Suprapubic skin (tissue), 3 donors: ENCODE results near the gene LIPJ.

Experiments used
- POLR2AphosphoS5 ChIP-seq, 3 donors: sonication (generic); formaldehyde crosslinking; IDR thresholded peaks; one replicate each; pipeline ENCODE4 v1.6.1; 2017; ENCODE audit warnings: antibody characterized with exemption in 3 of 3
- TF ChIP-seq, protein P1 (sequence below), 2 donors: fragments of 200-600 bp in 1 of 2; fragments of 450-650 bp in 1 of 2; sonication (generic) in 1 of 2; IDR thresholded peaks; one replicate each; pipeline ENCODE4 v1.5.1; 2016 to 2019; ENCODE audit warnings: antibody characterized with exemption in 2 of 2, mild to moderate bottlenecking in 1 of 2, moderate library complexity in 1 of 2

DNA sequence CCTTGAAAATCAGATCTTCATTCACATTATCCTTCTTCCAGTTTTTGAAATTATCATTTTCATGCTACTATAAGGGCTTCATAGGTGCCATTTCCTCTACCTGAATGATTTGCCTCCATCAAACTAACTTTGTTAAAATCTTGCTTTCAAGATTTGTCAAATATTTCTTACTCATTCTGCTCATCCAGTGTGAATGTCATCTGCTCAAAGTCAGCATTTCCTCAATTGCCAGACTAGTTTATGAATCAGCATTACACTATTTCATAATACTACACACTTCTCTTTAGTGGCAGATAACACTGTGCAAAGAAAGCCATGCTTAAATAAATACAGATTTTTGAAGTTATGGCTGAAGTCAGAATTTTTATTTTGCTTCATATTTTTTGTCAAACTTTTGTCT lies 56.4 kb downstream of the LIPJ start:
- TF ChIP-seq POLR2AphosphoS5 (IDR thresholded peaks at IDR 0.05) = no peak
- TF ChIP-seq, protein P1, sequence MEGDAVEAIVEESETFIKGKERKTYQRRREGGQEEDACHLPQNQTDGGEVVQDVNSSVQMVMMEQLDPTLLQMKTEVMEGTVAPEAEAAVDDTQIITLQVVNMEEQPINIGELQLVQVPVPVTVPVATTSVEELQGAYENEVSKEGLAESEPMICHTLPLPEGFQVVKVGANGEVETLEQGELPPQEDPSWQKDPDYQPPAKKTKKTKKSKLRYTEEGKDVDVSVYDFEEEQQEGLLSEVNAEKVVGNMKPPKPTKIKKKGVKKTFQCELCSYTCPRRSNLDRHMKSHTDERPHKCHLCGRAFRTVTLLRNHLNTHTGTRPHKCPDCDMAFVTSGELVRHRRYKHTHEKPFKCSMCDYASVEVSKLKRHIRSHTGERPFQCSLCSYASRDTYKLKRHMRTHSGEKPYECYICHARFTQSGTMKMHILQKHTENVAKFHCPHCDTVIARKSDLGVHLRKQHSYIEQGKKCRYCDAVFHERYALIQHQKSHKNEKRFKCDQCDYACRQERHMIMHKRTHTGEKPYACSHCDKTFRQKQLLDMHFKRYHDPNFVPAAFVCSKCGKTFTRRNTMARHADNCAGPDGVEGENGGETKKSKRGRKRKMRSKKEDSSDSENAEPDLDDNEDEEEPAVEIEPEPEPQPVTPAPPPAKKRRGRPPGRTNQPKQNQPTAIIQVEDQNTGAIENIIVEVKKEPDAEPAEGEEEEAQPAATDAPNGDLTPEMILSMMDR (IDR thresholded peaks at IDR 0.05) = no peak
